OCI-LY7 (cell line): Measurements from ENCODE around the gene EPHA10. TPM values are rescaled to one million over a fixed set of nuclear protein-coding genes. Genes with fewer than 3 reads are reported as not detected.

Source experiments
- BruUV-seq: library from RNA; stranded (reverse); fragments of 400-500 nt; replicated peaks from 2 replicates; lab custom pipeline; 2021; lab: Mats Ljungman, UMichigan
- CTCF ChIA-PET: fragments of 300-600 bp; sonication (Branson Sonifier 250); formaldehyde crosslinking; loops from one replicate; lab custom pipeline; 2022; ENCODE audit warnings: antibody characterized with exemption; ENCODE audit not compliant: unreplicated experiment; lab: Charles Lee
- POLR2A ChIA-PET: fragments of 300-600 bp; sonication (Branson Sonifier 250); formaldehyde crosslinking; loops from one replicate; lab custom pipeline; 2022; ENCODE audit warnings: antibody characterized with exemption; lab: Charles Lee
- DNase-seq: peaks from one replicate; pipeline ENCODE4 v3.0.0-alpha.2; 2015; ENCODE audit warnings: low spot score
- H2AFZ ChIP-seq: fragments of 200-600 bp; sonication (generic), shearing (Covaris generic); 2 replicates; pipeline ENCODE4 v1.6.1; 2014; ENCODE audit warnings: mild to moderate bottlenecking, antibody characterized with exemption, low read length, moderate library complexity
- H3K27ac ChIP-seq: fragments of 200-600 bp; sonication (generic); 2 replicates; pipeline ENCODE4 v1.5.1; 2014; ENCODE audit warnings: mixed run types, low read depth, mild to moderate bottlenecking, moderate library complexity, low read length, inconsistent platforms; ENCODE audit not compliant: poor library complexity, severe bottlenecking
- H3K36me3 ChIP-seq: fragments of 200-600 bp; sonication (generic); 2 replicates; pipeline ENCODE4 v1.6.1; 2014; ENCODE audit warnings: mild to moderate bottlenecking, antibody characterized with exemption, low read length, moderate library complexity, mixed read lengths; ENCODE audit not compliant: insufficient read depth
- H3K4me1 ChIP-seq: fragments of 200-600 bp; sonication (generic); 2 replicates; pipeline ENCODE4 v1.5.1; 2014; ENCODE audit warnings: mild to moderate bottlenecking, low read length; ENCODE audit not compliant: insufficient read depth, poor library complexity, severe bottlenecking
- H3K4me2 ChIP-seq: fragments of 200-600 bp; sonication (generic); 2 replicates; pipeline ENCODE4 v1.6.1; 2014; ENCODE audit warnings: mild to moderate bottlenecking, low read length
- H3K4me3 ChIP-seq: fragments of 200-600 bp; sonication (generic); 2 replicates; pipeline ENCODE4 v1.5.1; 2014; ENCODE audit warnings: mild to moderate bottlenecking, low read depth, low read length; ENCODE audit not compliant: poor library complexity, severe bottlenecking
- H3K79me2 ChIP-seq: fragments of 200-600 bp; sonication (generic); 2 replicates; pipeline ENCODE4 v1.6.1; 2016; ENCODE audit warnings: low read depth, mild to moderate bottlenecking, low read length, moderate library complexity, mixed read lengths; ENCODE audit not compliant: insufficient read depth
- H3K9me2 ChIP-seq: fragments of 200-600 bp; sonication (generic); 2 replicates; pipeline ENCODE4 v1.6.1; 2016; ENCODE audit warnings: mild to moderate bottlenecking, low read length, mixed read lengths; ENCODE audit not compliant: insufficient read depth
- H3K9me3 ChIP-seq: fragments of 200-600 bp; sonication (generic); 2 replicates; pipeline ENCODE4 v1.6.1; 2014; ENCODE audit warnings: mild to moderate bottlenecking, mixed run types, low read length, mixed read lengths
- H4K20me1 ChIP-seq: fragments of 200-600 bp; sonication (generic); 2 replicates; pipeline ENCODE4 v1.6.1; 2014; ENCODE audit warnings: mild to moderate bottlenecking, antibody characterized with exemption, low read length, moderate library complexity, mixed read lengths; ENCODE audit not compliant: insufficient read depth
- CTCF ChIP-seq: fragments of 200-600 bp; sonication (generic); conservative IDR thresholded peaks from 2 replicates; pipeline ENCODE4 v1.5.1; 2014; ENCODE audit warnings: mild to moderate bottlenecking, antibody characterized with exemption, low read length, moderate library complexity, mixed read lengths
- EZH2phosphoT487 ChIP-seq: fragments of 200-600 bp; sonication (generic); IDR thresholded peaks from 2 replicates; pipeline ENCODE4 v1.6.1; 2018; ENCODE audit warnings: low read depth, borderline replicate concordance, mild to moderate bottlenecking, mixed run types, antibody characterized with exemption, low read length, moderate library complexity, mixed read lengths
- intact Hi-C: fragments of 100-400 bp; cut with micrococcal nuclease; formaldehyde crosslinking; loops from one replicate; pipeline ENCODE4 v1.10.0; 2022; ENCODE audit not compliant: unreplicated experiment
- total RNA-seq, 2 experiments: library from RNA; depleted of rRNA in 1 of 2; stranded (reverse); fragments of >200 nt in 1 of 2; shearing (Covaris generic) in 1 of 2; gene quantifications; 2 replicates each; pipeline ENCODE4 v1.2.3, GENCODE V29; 2014 to 2022

The EPHA10 gene
- total RNA-seq, 2 experiments from 2014 or later, result not detected

- ChIA-PET POLR2A (no interaction called here), CTCF (no interaction called here)
- Histone ChIP-seq H3K27ac (no peak overlapping the region), H3K4me3 (no peak overlapping the region), H4K20me1 (no peaks in the 10 kb centered on the region), H3K36me3 (peaks cover 9% of the 10 kb centered on the region), H3K4me2 (no peak overlapping the region), H2AFZ (no peak overlapping the region), H3K9me2 (no peaks in the 10 kb centered on the region), H3K4me1 (no peaks in the 10 kb centered on the region), H3K79me2 (no peaks in the 10 kb centered on the region), H3K9me3 (no peaks in the 10 kb centered on the region)
- BruUV-seq, result no TSS peak
- TF ChIP-seq CTCF (no peak), EZH2phosphoT487 (no peak)
- no peak for DNase-seq
- intact Hi-C loops, result no loop called here
Measured at GRCh38 chr1:37716321-37716720, 48.6 kb downstream of the EPHA10 start.

DNA sequence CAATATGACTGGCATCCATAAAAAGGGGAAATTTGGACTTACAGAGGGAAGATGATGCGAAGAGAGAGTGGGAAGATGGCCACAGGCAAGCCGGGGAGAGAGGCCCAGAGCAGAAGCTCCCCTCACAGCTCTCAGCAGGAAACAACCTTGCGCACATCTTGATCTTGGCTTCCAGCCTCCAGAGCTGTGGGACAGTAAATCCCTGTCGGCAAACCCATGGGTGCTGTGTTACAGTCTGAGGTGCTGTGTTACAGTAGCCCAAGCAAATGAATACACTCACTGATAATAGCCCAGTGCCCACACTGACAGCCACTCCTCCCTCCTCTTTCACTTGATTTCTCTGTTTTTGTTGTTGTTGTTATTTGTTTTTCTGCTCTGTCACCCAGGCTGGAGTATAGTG is 50.2 kb downstream of the EPHA10 start:
- Histone ChIP-seq H3K36me3 (peaks cover 25% of the 10 kb centered on the region), H4K20me1 (no peaks in the 10 kb centered on the region), H3K9me2 (no peaks in the 10 kb centered on the region), H2AFZ (no peak overlapping the region), H3K4me1 (no peaks in the 10 kb centered on the region), H3K79me2 (no peaks in the 10 kb centered on the region), H3K4me2 (no peak overlapping the region), H3K4me3 (no peak overlapping the region), H3K9me3 (no peaks in the 10 kb centered on the region), H3K27ac (no peak overlapping the region)
- intact Hi-C loops, result no loop called here
- POLR2A ChIA-PET, result no interaction called here
- no TSS peak for BruUV-seq
- DNase-seq, result no peak
- CTCF ChIA-PET, result no interaction called here
- TF ChIP-seq CTCF (no peak), EZH2phosphoT487 (no peak)

GRCh38 chr1:37714226-37714625 is 50.7 kb downstream of the EPHA10 start:
- H2AFZ ChIP-seq, result no peak overlapping the region
- H3K9me2 ChIP-seq, result no peaks in the 10 kb centered on the region
- no peaks in the 10 kb centered on the region for H3K4me1 ChIP-seq
- no peaks in the 10 kb centered on the region for H3K9me3 ChIP-seq
- no TSS peak for BruUV-seq
- no peak overlapping the region for H3K27ac ChIP-seq
- CTCF ChIA-PET, result no interaction called here
- no peak overlapping the region for H3K4me2 ChIP-seq
- H3K36me3 ChIP-seq, result peaks cover 30% of the 10 kb centered on the region
- H3K4me3 ChIP-seq, result no peak overlapping the region
- no peaks in the 10 kb centered on the region for H3K79me2 ChIP-seq
- POLR2A ChIA-PET, result no interaction called here
- TF ChIP-seq EZH2phosphoT487 (no peak), CTCF (no peak)
- intact Hi-C loops, result no loop called here
- DNase-seq, result no peak
- H4K20me1 ChIP-seq, result no peaks in the 10 kb centered on the region
